ENCODE data around the gene RAPGEF3. TPM values are rescaled to one million over a fixed set of nuclear protein-coding genes. Genes with fewer than 3 reads are reported as not detected.
A peak's percentile ranks its signal among the peaks of the same experiment; 100 is the strongest.

RAPGEF3 gene
- total and polyA plus RNA-seq, 4 donors, result 1.3 to 4.3 (median 1.4) TPM

DNA sequence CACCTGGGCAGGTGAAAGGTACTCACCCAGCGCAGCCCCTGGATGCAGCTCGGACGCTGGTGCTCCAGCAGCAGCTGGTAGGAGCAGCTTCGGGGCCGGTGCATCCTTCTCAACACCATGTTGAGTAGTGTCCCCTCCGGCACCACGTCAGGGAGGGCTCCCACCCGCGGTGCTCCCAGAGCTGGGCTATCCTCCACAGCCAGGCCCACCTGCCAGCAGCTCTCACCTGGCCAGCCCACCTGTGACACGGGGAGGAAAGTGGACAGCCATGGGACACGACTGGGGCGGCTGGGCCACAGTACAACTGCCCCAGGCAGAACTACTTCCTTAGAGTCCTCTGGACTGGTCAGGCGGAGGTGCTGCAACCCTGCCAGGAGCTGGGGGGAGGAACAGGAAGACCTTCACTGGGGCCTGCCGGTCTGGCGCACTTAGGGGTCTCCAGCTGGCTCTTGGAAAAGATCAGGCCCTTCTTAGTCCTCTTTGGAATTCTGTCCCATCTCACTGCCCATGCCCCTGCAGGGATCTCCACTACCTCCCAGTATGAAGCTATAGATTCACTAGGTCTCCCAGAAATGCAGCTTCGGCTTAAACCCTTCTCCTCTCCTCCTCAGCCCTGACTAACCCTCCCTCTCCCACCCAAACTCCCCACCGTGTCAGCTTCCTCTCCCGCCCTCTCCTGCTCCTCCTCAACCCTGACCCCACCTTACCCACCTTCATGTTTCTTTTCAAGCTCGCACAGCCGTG is 668 bp downstream of the RAPGEF3 start:
- H3K27me3 ChIP-seq (ENCODE audit: control insufficient read depth in 4 of 4, insufficient read depth in 4 of 4, low read length in 3 of 4), result no peaks in the 10 kb centered on the region
- DNase-seq (ENCODE audit: low spot score), result no peak
- no peaks in the 10 kb centered on the region for H3K9me3 ChIP-seq (ENCODE audit: control insufficient read depth in 4 of 4, low read length in 3 of 4)
- peaks cover 0 to 18% (median 9%) of the 10 kb centered on the region in 4 donors for H3K4me1 ChIP-seq (ENCODE audit: control insufficient read depth in 4 of 4, insufficient read depth in 4 of 4, low read length in 3 of 4)
- peak overlapping the region in 1 of 3 donors; percentile 66 for H3K4me3 ChIP-seq (ENCODE audit: low read depth in 1 of 3, low read length in 3 of 3)
- H3K9ac ChIP-seq (ENCODE audit: low read depth in 1 of 2, low read length in 2 of 2), result no peak overlapping the region
- H3K36me3 ChIP-seq (ENCODE audit: control insufficient read depth in 4 of 4, insufficient read depth in 3 of 4, low read depth in 1 of 4, low read length in 3 of 4), result no peaks in the 10 kb centered on the region
- WGBS, result 69% methylated on average over 20 of the region's 20 CpGs
- TF ChIP-seq GABPA (IDR thresholded peaks at IDR 0.05 in 1 of 2, conservative IDR thresholded peaks at IDR 0.05 in 1 of 2) (no peak), HNF4A (conservative IDR thresholded peaks at IDR 0.05) (no peak), ZBTB33 (IDR thresholded peaks at IDR 0.05) (no peak)
- TF ChIP-seq, protein P1, sequence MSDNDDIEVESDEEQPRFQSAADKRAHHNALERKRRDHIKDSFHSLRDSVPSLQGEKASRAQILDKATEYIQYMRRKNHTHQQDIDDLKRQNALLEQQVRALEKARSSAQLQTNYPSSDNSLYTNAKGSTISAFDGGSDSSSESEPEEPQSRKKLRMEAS (IDR thresholded peaks at IDR 0.05), result no peak
- H3K27ac ChIP-seq (ENCODE audit: low read depth in 1 of 2, low read length in 2 of 2), result peak overlapping the region; percentile 35 to 47

GRCh38 chr12:47757364-47757839 is 1.3 kb downstream of the RAPGEF3 start:
- Histone ChIP-seq H3K36me3 (ENCODE audit: control insufficient read depth in 4 of 4, insufficient read depth in 3 of 4, low read depth in 1 of 4, low read length in 3 of 4) (no peaks in the 10 kb centered on the region), H3K27me3 (ENCODE audit: control insufficient read depth in 4 of 4, insufficient read depth in 4 of 4, low read length in 3 of 4) (no peaks in the 10 kb centered on the region), H3K4me3 (ENCODE audit: low read depth in 1 of 3, low read length in 3 of 3) (peak overlapping the region in 1 of 3 donors; percentile 66), H3K9ac (ENCODE audit: low read depth in 1 of 2, low read length in 2 of 2) (no peak overlapping the region), H3K4me1 (ENCODE audit: control insufficient read depth in 4 of 4, insufficient read depth in 4 of 4, low read length in 3 of 4) (peaks cover 0 to 18% (median 9%) of the 10 kb centered on the region in 4 donors), H3K9me3 (ENCODE audit: control insufficient read depth in 4 of 4, low read length in 3 of 4) (no peaks in the 10 kb centered on the region), H3K27ac (ENCODE audit: low read depth in 1 of 2, low read length in 2 of 2) (no peak overlapping the region)
- 72% methylated on average over 7 of the region's 7 CpGs for WGBS
- no peak for DNase-seq (ENCODE audit: low spot score)
- TF ChIP-seq JUND (IDR thresholded peaks at IDR 0.05) (no peak), EGR1 (IDR thresholded peaks at IDR 0.05; ENCODE audit: low read depth in 2 of 2) (no peak), HNF4G (IDR thresholded peaks at IDR 0.05) (no peak), TAF1 (conservative IDR thresholded peaks at IDR 0.05) (no peak), FOXA2 (IDR thresholded peaks at IDR 0.05) (no peak), REST (IDR thresholded peaks at IDR 0.05) (no peak), RAD21 (IDR thresholded peaks at IDR 0.05) (no peak), YY1 (IDR thresholded peaks at IDR 0.05) (no peak), GABPA (IDR thresholded peaks at IDR 0.05 in 1 of 2, conservative IDR thresholded peaks at IDR 0.05 in 1 of 2) (no peak)
